Glomerular endothelial cell (primary cell): ENCODE measurements around the gene ASCC2. TPM values are rescaled to one million over a fixed set of nuclear protein-coding genes. Genes with fewer than 3 reads are reported as not detected.
"Not testable (repeated sequence)": the region's sequence is repeated elsewhere in the genome, so short reads cannot be mapped to it uniquely, and the experiment has no call there.

Experiments used
- DNase-seq: peaks from one replicate; pipeline ENCODE4 v3.0.0-alpha.2; 2011; ENCODE audit warnings: low read depth, low spot score; ENCODE audit errors: extremely low read depth
- total RNA-seq: library from RNA; depleted of rRNA; stranded (reverse); fragments of >200 nt; gene quantifications from 2 replicates; pipeline ENCODE4 v1.2.3, GENCODE V29; 2015

The ASCC2 gene
- 40.3 and 57.2 TPM in 2 replicates for total RNA-seq

- peak; percentile 88 for DNase-seq
Measured at GRCh38 chr22:29837741-29838598, at the start of gene ASCC2. Gene ASCC2, minus strand, starts transcription at chr22:29838274. Its CDS starts 5,949 bp downstream, at chr22:29832325.

GRCh38 chr22:29887358-29887757, 49.3 kb upstream of the ASCC2 start:
- no peak for DNase-seq

GRCh38 chr22:29886596-29886995, 48.5 kb upstream of the ASCC2 start:
- DNase-seq: no peak

- DNase-seq: no peak
Measured at GRCh38 chr22:29885610-29886009, 47.5 kb upstream of the ASCC2 start.

GRCh38 chr22:29883775-29884097, 45.7 kb upstream of the ASCC2 start:
- DNase-seq: no peak

- DNase-seq: peak; percentile 7
Measured at GRCh38 chr22:29883045-29883774, 45.1 kb upstream of the ASCC2 start, which contains the start of gene MTMR3. Gene MTMR3, plus strand, starts transcription at chr22:29883174. Its CDS starts 87,886 bp downstream, at chr22:29971060.

- DNase-seq: no peak
Measured at GRCh38 chr22:29882716-29883044, 44.6 kb upstream of the ASCC2 start.

GRCh38 chr22:29879753-29880152, 41.7 kb upstream of the ASCC2 start:
- DNase-seq: no peak

GRCh38 chr22:29877620-29878019, 39.5 kb upstream of the ASCC2 start:
- no peak for DNase-seq

- no peak for DNase-seq
Measured at GRCh38 chr22:29873943-29874342, 35.9 kb upstream of the ASCC2 start.

GRCh38 chr22:29872989-29873388, 34.9 kb upstream of the ASCC2 start:
- DNase-seq: no peak

GRCh38 chr22:29872144-29872893, 34.2 kb upstream of the ASCC2 start:
- no peak for DNase-seq

GRCh38 chr22:29871684-29872083, 33.6 kb upstream of the ASCC2 start:
- DNase-seq: no peak

- no peak for DNase-seq
Measured at GRCh38 chr22:29870574-29870973, 32.5 kb upstream of the ASCC2 start.

- DNase-seq: no peak
Measured at GRCh38 chr22:29867851-29868250, 29.8 kb upstream of the ASCC2 start.

- DNase-seq: no peak
Measured at GRCh38 chr22:29867260-29867659, 29.2 kb upstream of the ASCC2 start.

- not testable (repeated sequence) for DNase-seq
Measured at GRCh38 chr22:29865572-29865971, 27.5 kb upstream of the ASCC2 start.

GRCh38 chr22:29861672-29862297, 23.7 kb upstream of the ASCC2 start:
- DNase-seq: no peak

GRCh38 chr22:29860006-29860766, 22.1 kb upstream of the ASCC2 start:
- no peak for DNase-seq

- DNase-seq: not testable (repeated sequence)
Measured at GRCh38 chr22:29859030-29859429, 21.0 kb upstream of the ASCC2 start.
